IMR-90 (cell line): ENCODE measurements around the gene TSEN34.

ENCODE experiments used
- CTCF ChIP-seq: conservative IDR thresholded peaks from 2 replicates; pipeline ENCODE4 v1.5.1; 2012; ENCODE audit warnings: mild to moderate bottlenecking, low read depth, low read length, improper control_type of control experiment
- MAFK ChIP-seq: IDR thresholded peaks from 2 replicates; pipeline ENCODE4 v1.6.1; 2012; ENCODE audit warnings: low read depth, low read length, improper control_type of control experiment
- MXI1 ChIP-seq: IDR thresholded peaks from 2 replicates; pipeline ENCODE4 v1.6.1; 2012; ENCODE audit warnings: low read depth, mild to moderate bottlenecking, low read length, moderate library complexity, borderline replicate concordance
- POLR2A ChIP-seq: IDR thresholded peaks from 2 replicates; pipeline ENCODE4 v1.6.1; 2012; ENCODE audit warnings: mild to moderate bottlenecking, low read depth, low read length
- RAD21 ChIP-seq: IDR thresholded peaks from 2 replicates; pipeline ENCODE4 v1.6.1; 2012; ENCODE audit warnings: low read length, improper control_type of control experiment
- RFX5 ChIP-seq: IDR thresholded peaks from 2 replicates; pipeline ENCODE4 v1.8.0; 2012; ENCODE audit warnings: low read depth, mild to moderate bottlenecking, low read length, moderate library complexity
- USF2 ChIP-seq: fragments of 150-350 bp; IDR thresholded peaks from 2 replicates; pipeline ENCODE4 v1.6.1; 2017; ENCODE audit warnings: mild to moderate bottlenecking, antibody characterized with exemption, low read length, low read depth

GRCh38 chr19:54155694-54156093, 35.4 kb upstream of the TSEN34 start:
- TF ChIP-seq CTCF (no peak), USF2 (no peak), RFX5 (no peak), POLR2A (no peak), RAD21 (no peak), MAFK (no peak), MXI1 (no peak)
